ENCODE results near the gene SMYD4.
A peak's percentile ranks its signal among the peaks of the same experiment; 100 is the strongest.
"Not testable (repeated sequence)": the region's sequence is repeated elsewhere in the genome, so short reads cannot be mapped to it uniquely, and the experiment has no call there.

SMYD4 gene

DNA sequence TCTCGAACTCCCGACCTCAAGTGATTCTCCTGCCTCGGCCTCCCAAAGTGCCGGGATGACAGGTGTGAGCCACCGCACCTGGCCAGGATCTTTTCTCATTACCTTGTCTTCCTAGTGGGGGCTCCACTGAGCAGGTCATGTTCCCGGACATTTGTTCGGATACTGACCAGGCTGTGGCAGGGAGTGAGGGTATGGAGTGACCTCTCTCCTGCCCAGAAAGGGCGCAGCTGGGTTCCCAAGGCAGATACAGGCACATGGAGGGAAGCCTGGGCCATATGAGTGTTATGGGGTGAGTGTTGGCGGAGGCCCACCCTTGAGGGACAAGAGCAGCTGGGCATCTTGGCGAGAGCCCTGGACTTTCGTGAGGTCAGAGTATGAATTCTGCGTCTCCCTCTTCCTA is 62.3 kb downstream of the SMYD4 start:
- TF ChIP-seq, protein P1, sequence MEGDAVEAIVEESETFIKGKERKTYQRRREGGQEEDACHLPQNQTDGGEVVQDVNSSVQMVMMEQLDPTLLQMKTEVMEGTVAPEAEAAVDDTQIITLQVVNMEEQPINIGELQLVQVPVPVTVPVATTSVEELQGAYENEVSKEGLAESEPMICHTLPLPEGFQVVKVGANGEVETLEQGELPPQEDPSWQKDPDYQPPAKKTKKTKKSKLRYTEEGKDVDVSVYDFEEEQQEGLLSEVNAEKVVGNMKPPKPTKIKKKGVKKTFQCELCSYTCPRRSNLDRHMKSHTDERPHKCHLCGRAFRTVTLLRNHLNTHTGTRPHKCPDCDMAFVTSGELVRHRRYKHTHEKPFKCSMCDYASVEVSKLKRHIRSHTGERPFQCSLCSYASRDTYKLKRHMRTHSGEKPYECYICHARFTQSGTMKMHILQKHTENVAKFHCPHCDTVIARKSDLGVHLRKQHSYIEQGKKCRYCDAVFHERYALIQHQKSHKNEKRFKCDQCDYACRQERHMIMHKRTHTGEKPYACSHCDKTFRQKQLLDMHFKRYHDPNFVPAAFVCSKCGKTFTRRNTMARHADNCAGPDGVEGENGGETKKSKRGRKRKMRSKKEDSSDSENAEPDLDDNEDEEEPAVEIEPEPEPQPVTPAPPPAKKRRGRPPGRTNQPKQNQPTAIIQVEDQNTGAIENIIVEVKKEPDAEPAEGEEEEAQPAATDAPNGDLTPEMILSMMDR (IDR thresholded peaks at IDR 0.05; ENCODE audit: low read depth, low read length): no peak; the same call in 1 of the 2 replicates
- DNase-seq (ENCODE audit: extremely low read depth, low read depth): no peak

DNA sequence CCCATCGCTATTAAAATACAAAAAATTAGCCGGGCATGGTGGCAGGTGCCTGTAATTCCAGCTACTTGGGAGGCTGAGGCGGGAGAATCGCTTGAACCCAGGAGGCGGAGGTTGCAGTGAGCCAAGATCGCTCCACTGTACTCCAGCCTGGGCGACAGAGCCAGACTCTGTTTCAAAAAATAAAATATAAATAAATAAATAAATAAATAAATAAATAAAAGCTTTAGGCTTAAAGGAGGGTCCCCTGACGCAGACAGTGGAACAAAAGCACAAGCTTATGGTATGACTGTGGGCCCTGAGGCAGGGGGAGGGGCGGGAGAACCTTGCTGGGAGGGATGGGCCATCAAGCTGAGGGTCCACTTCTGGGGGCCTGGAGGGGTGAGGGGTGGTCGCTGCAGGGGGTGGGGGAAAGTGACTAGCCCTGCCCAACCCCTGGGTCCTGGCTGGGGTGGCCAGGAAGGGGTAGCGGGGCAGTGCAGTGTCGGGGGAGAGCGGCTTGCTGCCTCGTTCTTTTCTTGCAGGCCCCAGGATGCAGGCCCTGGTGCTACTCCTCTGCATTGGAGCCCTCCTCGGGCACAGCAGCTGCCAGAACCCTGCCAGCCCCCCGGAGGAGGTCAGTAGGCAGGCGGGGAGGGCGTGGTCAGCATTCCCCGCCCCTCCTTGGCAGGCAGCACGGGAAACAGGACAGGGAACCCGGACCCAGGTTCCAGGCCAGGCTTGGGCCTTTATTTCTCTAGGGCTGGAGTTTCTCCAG is 63.1 kb downstream of the SMYD4 start:
- no peak for DNase-seq (ENCODE audit: extremely low read depth, low read depth)
- TF ChIP-seq, protein P1 (IDR thresholded peaks at IDR 0.05; ENCODE audit: low read depth, low read length): no peak

DNA sequence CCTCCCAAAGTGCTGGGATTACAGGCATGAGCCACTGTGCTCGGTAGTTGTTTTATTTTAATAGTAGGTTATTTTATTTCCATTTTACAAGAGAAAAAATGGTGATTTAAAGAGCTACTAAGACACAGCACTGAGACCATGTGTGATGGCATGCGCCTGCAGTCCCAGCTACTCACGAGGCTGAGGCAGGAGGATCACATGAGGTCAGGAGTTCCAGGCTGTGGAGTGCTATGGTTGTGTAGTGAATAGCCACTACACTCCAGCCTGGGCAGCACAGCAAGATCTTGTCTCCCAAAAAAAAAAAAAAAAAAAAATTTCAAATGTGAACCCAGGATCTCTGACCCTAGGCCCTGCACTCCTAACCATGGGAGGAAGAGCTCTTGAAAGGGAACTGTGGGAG is 64.1 kb downstream of the SMYD4 start:
- no peak for DNase-seq (ENCODE audit: extremely low read depth, low read depth)
- TF ChIP-seq, protein P1 (IDR thresholded peaks at IDR 0.05; ENCODE audit: low read depth, low read length): no peak

DNA sequence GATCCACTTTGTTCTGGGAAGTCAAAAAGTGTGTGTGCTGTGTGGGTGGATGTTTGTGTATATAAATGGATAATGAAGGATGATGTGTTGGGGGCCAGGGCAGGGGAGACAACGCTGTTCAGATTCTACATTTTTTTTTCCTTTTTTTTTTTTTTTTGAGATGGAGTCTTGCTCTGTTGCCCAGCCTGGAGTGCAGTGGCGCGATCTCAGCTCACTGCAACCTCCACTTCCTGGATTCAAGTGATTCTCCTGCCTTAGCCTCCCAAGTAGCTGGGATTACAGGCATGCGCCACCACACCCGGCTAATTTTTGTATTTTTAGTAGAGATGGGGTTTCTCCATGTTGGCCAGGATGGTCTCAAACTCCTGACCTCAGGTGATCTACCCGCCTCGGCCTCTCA is 65.0 kb downstream of the SMYD4 start:
- not testable (repeated sequence) for DNase-seq (ENCODE audit: extremely low read depth, low read depth)

DNA sequence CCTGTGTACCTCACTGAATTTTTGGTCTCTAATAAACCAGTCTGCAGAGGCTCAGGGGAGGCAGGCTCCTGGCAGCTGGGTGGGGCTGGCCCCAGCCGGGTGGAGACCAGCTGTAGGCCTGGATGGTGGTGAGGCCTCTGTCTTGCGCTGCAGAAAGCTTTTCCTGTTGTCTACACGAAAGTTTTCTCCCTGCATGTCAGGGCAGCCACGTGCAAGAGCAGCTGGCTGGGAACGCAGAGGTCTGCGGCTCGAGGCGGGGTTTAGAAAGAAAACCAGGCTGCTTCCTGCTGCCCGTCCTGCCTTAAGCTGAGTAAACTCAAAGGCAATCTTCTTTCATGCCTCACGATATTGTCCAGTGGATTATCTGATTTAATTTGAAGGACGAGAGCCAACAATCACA is 65.4 kb downstream of the SMYD4 start:
- TF ChIP-seq, protein P1 (IDR thresholded peaks at IDR 0.05; ENCODE audit: low read depth, low read length): no peak
- peak; percentile 71 for DNase-seq (ENCODE audit: extremely low read depth, low read depth)

DNA sequence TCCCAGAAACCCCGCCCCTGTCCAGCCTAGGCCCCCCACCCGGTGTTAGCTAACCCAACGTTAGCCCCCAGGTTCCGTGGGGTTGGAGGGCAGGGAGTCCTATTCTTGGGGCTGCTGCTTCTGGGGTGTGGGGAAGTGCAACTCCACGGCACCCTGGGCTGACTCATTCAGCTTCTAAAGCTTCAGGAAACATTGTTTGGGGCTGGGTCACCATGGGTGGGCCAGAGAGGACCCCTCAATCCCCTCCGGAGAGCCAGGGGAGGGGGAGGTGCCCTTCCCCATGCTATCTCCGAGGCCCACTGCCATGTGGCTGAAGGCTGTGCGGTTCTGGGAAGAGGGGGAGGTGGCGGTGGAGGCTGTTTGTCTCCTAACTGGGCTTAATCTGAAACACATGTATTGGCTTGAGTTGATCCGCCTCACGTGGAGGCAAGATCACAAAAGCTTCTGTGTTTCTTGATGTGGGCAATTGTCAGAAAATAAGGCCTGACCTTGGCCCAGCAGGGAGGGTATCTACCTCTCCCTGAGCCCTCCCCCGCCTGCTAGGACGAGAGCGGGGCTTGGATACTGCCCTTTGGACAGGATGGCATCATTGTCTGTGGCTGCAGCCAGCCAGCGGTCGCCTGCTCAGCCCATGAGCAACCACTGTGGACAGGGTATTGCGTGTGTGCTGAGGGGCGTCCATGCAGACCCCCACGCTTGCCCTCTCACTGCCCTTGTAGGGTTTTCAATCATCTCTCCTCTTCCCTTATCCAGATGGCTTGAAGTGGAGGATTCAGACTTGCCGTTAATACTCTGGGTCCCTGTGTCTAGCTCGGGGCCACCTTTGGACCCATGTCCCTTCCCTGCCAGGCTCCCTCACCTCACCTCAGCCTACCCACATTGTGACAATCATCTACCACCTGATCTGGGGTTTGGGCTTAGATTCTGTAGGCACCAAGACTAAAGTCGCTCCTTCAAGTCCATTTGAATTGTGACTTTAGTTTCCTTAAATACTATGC is 66.5 kb downstream of the SMYD4 start:
- TF ChIP-seq, protein P1 (IDR thresholded peaks at IDR 0.05; ENCODE audit: low read depth, low read length): no peak
- peak; percentile 71 for DNase-seq (ENCODE audit: extremely low read depth, low read depth)

DNA sequence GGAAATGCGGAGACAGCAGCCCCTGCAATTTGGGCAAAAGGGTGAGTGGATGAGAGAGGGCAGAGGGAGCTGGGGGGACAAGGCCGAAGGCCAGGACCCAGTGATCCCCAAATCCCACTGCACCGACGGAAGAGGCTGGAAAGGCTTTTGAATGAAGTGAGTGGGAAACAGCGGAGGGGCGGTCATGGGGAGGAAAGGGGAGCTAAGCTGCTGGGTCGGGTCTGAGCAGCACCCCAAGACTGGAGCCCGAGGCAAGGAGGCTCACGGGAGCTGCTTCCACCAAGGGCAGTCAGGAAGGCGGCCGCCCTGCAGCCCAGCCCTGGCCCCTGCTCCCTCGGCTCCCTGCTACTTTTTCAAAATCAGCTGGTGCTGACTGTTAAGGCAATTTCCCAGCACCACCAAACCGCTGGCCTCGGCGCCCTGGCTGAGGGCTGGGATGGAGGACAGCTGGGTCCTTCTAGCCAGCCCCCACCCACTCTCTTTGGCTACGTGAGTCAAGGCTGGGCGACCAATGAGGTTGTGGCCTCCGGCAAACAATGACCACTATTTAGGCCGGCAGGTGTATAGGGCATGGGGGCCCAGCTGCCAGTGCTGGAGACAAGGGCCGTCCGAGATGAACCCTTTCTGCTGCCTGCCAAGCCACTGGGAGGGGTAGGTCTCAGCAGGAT is 67.3 kb downstream of the SMYD4 start:
- DNase-seq (ENCODE audit: extremely low read depth, low read depth): no peak
- TF ChIP-seq, protein P1 (IDR thresholded peaks at IDR 0.05; ENCODE audit: low read depth, low read length): no peak

Data from AG09319 (cell line).